ENCODE results near the gene UBE2N. TPM values are rescaled to one million over a fixed set of nuclear protein-coding genes. Genes with fewer than 3 reads are reported as not detected.

The UBE2N gene
- total RNA-seq, 1 donor from 2014 or later: 115 TPM

DNA sequence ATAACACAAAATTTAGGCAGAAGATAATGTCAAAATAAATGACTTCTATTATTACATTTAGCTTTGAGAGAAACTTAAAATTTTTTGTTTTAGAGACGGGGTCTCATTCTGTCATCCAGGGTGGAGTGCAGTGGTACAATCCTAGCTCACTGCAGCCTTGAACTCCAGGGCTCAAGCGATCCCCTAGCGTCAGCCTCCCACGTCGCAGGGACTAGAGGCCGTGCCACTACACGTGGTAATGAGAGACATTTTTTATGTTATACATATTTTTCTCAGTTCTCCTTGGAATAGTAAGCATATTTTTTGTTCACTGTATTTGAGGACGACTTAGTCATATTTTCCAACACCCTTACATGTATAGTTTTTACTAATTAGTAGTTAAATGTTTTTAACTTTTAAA, 85.5 kb downstream of the UBE2N start:
- TF ChIP-seq, protein P1, sequence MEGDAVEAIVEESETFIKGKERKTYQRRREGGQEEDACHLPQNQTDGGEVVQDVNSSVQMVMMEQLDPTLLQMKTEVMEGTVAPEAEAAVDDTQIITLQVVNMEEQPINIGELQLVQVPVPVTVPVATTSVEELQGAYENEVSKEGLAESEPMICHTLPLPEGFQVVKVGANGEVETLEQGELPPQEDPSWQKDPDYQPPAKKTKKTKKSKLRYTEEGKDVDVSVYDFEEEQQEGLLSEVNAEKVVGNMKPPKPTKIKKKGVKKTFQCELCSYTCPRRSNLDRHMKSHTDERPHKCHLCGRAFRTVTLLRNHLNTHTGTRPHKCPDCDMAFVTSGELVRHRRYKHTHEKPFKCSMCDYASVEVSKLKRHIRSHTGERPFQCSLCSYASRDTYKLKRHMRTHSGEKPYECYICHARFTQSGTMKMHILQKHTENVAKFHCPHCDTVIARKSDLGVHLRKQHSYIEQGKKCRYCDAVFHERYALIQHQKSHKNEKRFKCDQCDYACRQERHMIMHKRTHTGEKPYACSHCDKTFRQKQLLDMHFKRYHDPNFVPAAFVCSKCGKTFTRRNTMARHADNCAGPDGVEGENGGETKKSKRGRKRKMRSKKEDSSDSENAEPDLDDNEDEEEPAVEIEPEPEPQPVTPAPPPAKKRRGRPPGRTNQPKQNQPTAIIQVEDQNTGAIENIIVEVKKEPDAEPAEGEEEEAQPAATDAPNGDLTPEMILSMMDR (IDR thresholded peaks at IDR 0.05; ENCODE audit: partially characterized antibody, unreplicated experiment): no peak
- no peaks in the 10 kb centered on the region for H3K4me1 Mint-ChIP-seq (ENCODE audit: low read depth, unreplicated experiment)
- no peaks in the 10 kb centered on the region for H3K9me3 Mint-ChIP-seq (ENCODE audit: unreplicated experiment)
- no peak overlapping the region for H3K27ac Mint-ChIP-seq (ENCODE audit: unreplicated experiment)
- H3K36me3 Mint-ChIP-seq (ENCODE audit: unreplicated experiment): no peaks in the 10 kb centered on the region
- H3K4me3 Mint-ChIP-seq (ENCODE audit: unreplicated experiment): no peak overlapping the region
- no peaks in the 10 kb centered on the region for H3K27me3 Mint-ChIP-seq (ENCODE audit: unreplicated experiment)
- DNase-seq: no peak

Other genes with a start within 250 kb of the UBE2N start
- gene NUDT4, start 64.0 kb downstream of the UBE2N start, total RNA-seq (ENCODE audit: unreplicated experiment): 29.5 TPM
- gene MRPL42, start 25.6 kb upstream of the UBE2N start, total RNA-seq (ENCODE audit: unreplicated experiment): 82.7 TPM
- 36.6 TPM for gene SOCS2, start 130.7 kb upstream of the UBE2N start, total RNA-seq (ENCODE audit: unreplicated experiment)
- gene CRADD, start 235.4 kb upstream of the UBE2N start, total RNA-seq (ENCODE audit: unreplicated experiment): 18.8 TPM